Natural killer cell treated with Interleukin-12 subunit alpha and Interleukin-12 subunit beta and Interleukin-15 and Interleukin-18, amount 100 ng/mL, for 72 hours (primary cell): ENCODE measurements around the gene SLC49A3. TPM values are rescaled to one million over a fixed set of nuclear protein-coding genes. Genes with fewer than 3 reads are reported as not detected.

Experiments used
- ATAC-seq, 2 donors: fragments of 150-1000 bp; cut with Tn5 transposase in 1 of 2; sonication (Bioruptor Pico), chemical (Tn5 transposase) in 1 of 2; 2 replicates each; pipeline ENCODE4 v1.10.0; 2021
- DNase-seq: peaks from one replicate; pipeline ENCODE4 v3.0.0; 2022; ENCODE audit warnings: low spot score
- H3K27ac Mint-ChIP-seq, 2 donors: 1 replicate in 1 of 2; 2 replicates in 1 of 2; pipeline ENCODE4 v1.8.0; 2022; ENCODE audit warnings: mixed read lengths in 2 of 2, mild to moderate bottlenecking in 1 of 2, moderate library complexity in 1 of 2
- H3K27me3 Mint-ChIP-seq, 2 donors: 1 replicate in 1 of 2; 2 replicates in 1 of 2; pipeline ENCODE4 v1.8.0; 2022; ENCODE audit warnings: mixed read lengths in 2 of 2
- H3K36me3 Mint-ChIP-seq: one replicate; pipeline ENCODE4 v1.8.0; 2022; ENCODE audit warnings: mixed read lengths
- H3K4me1 Mint-ChIP-seq, 2 donors: 1 replicate in 1 of 2; 2 replicates in 1 of 2; pipeline ENCODE4 v1.8.0; 2022; ENCODE audit warnings: low read depth in 2 of 2, mixed read lengths in 2 of 2, mild to moderate bottlenecking in 1 of 2
- H3K4me3 Mint-ChIP-seq: one replicate; pipeline ENCODE4 v1.8.0; 2022; ENCODE audit warnings: mixed read lengths
- H3K9me3 Mint-ChIP-seq: 2 replicates; pipeline ENCODE4 v1.8.0; 2022; ENCODE audit warnings: mixed read lengths
- total RNA-seq, 2 donors: library from RNA; stranded (reverse); gene quantifications; one replicate each; pipeline ENCODE4 v1.2.3, GENCODE V29; 2022

The SLC49A3 gene
- total RNA-seq, 2 donors from 2014 or later, result 10.5 to 15.9 TPM

GRCh38 chr4:657338-657833 is 31.6 kb downstream of the SLC49A3 start:
- no peak for DNase-seq
- Mint-ChIP-seq H3K27me3 (no peaks in the 10 kb centered on the region), H3K27ac (no peak overlapping the region), H3K36me3 (no peaks in the 10 kb centered on the region), H3K9me3 (no peaks in the 10 kb centered on the region), H3K4me1 (peaks cover 0 to 4% of the 10 kb centered on the region in 2 donors), H3K4me3 (no peak overlapping the region)
- ATAC-seq, result no peak

- Mint-ChIP-seq H3K27ac (no peak overlapping the region), H3K4me3 (no peak overlapping the region), H3K4me1 (peaks cover 0 to 3% of the 10 kb centered on the region in 2 donors), H3K27me3 (no peaks in the 10 kb centered on the region), H3K36me3 (no peaks in the 10 kb centered on the region), H3K9me3 (no peaks in the 10 kb centered on the region)
- DNase-seq (no peak), ATAC-seq (no peak)
These were observed 32.3 kb downstream of the SLC49A3 start for GRCh38 chr4:656436-657337.

GRCh38 chr4:655464-656151 is 33.3 kb downstream of the SLC49A3 start:
- H3K4me3 Mint-ChIP-seq, result no peak overlapping the region
- peaks cover 0 to 3% of the 10 kb centered on the region in 2 donors for H3K4me1 Mint-ChIP-seq
- no peaks in the 10 kb centered on the region for H3K36me3 Mint-ChIP-seq
- H3K27ac Mint-ChIP-seq, result no peak overlapping the region
- no peaks in the 10 kb centered on the region for H3K9me3 Mint-ChIP-seq
- no peak for ATAC-seq
- DNase-seq, result no peak
- no peaks in the 10 kb centered on the region for H3K27me3 Mint-ChIP-seq

GRCh38 chr4:654871-655463 is 34.0 kb downstream of the SLC49A3 start:
- no peak overlapping the region for H3K27ac Mint-ChIP-seq
- H3K4me3 Mint-ChIP-seq, result no peak overlapping the region
- H3K4me1 Mint-ChIP-seq, result peaks cover 0 to 3% of the 10 kb centered on the region in 2 donors
- no peak for DNase-seq
- H3K9me3 Mint-ChIP-seq, result no peaks in the 10 kb centered on the region
- ATAC-seq, result no peak
- H3K27me3 Mint-ChIP-seq, result no peaks in the 10 kb centered on the region
- H3K36me3 Mint-ChIP-seq, result no peaks in the 10 kb centered on the region

GRCh38 chr4:654503-654845 is 34.5 kb downstream of the SLC49A3 start:
- DNase-seq (no peak), ATAC-seq (no peak)
- Mint-ChIP-seq H3K27me3 (no peaks in the 10 kb centered on the region), H3K4me1 (peaks cover 0 to 3% of the 10 kb centered on the region in 2 donors), H3K27ac (no peak overlapping the region), H3K9me3 (no peaks in the 10 kb centered on the region), H3K36me3 (no peaks in the 10 kb centered on the region), H3K4me3 (no peak overlapping the region)

GRCh38 chr4:653831-654502 is 35.0 kb downstream of the SLC49A3 start:
- Mint-ChIP-seq H3K27me3 (no peaks in the 10 kb centered on the region), H3K4me3 (no peak overlapping the region), H3K27ac (no peak overlapping the region), H3K4me1 (peaks cover 0 to 3% of the 10 kb centered on the region in 2 donors), H3K9me3 (no peaks in the 10 kb centered on the region), H3K36me3 (no peaks in the 10 kb centered on the region)
- ATAC-seq (no peak), DNase-seq (no peak)

GRCh38 chr4:653080-653821 is 35.7 kb downstream of the SLC49A3 start:
- H3K4me3 Mint-ChIP-seq, result no peak overlapping the region
- no peak for ATAC-seq
- no peaks in the 10 kb centered on the region for H3K36me3 Mint-ChIP-seq
- DNase-seq, result no peak
- H3K27me3 Mint-ChIP-seq, result no peaks in the 10 kb centered on the region
- peaks cover 0 to 3% of the 10 kb centered on the region in 2 donors for H3K4me1 Mint-ChIP-seq
- H3K9me3 Mint-ChIP-seq, result no peaks in the 10 kb centered on the region
- no peak overlapping the region for H3K27ac Mint-ChIP-seq

- H3K9me3 Mint-ChIP-seq, result no peaks in the 10 kb centered on the region
- no peak for DNase-seq
- peaks cover 0 to 3% of the 10 kb centered on the region in 2 donors for H3K4me1 Mint-ChIP-seq
- ATAC-seq, result no peak
- no peak overlapping the region for H3K27ac Mint-ChIP-seq
- H3K36me3 Mint-ChIP-seq, result no peaks in the 10 kb centered on the region
- no peak overlapping the region for H3K4me3 Mint-ChIP-seq
- no peaks in the 10 kb centered on the region for H3K27me3 Mint-ChIP-seq
These were observed 36.9 kb downstream of the SLC49A3 start for GRCh38 chr4:651884-652642.

GRCh38 chr4:650951-651883 is 37.7 kb downstream of the SLC49A3 start:
- H3K36me3 Mint-ChIP-seq, result no peaks in the 10 kb centered on the region
- no peak overlapping the region for H3K4me3 Mint-ChIP-seq
- DNase-seq (no peak), ATAC-seq (no peak)
- no peak overlapping the region for H3K27ac Mint-ChIP-seq
- no peaks in the 10 kb centered on the region for H3K4me1 Mint-ChIP-seq
- no peaks in the 10 kb centered on the region for H3K9me3 Mint-ChIP-seq
- H3K27me3 Mint-ChIP-seq, result peaks cover 5 to 6% of the 10 kb centered on the region in 2 donors

- no peaks in the 10 kb centered on the region for H3K36me3 Mint-ChIP-seq
- ATAC-seq (no peak), DNase-seq (no peak)
- no peaks in the 10 kb centered on the region for H3K4me1 Mint-ChIP-seq
- no peak overlapping the region for H3K27ac Mint-ChIP-seq
- H3K27me3 Mint-ChIP-seq, result peaks cover 13 to 14% of the 10 kb centered on the region in 2 donors
- H3K9me3 Mint-ChIP-seq, result no peaks in the 10 kb centered on the region
- H3K4me3 Mint-ChIP-seq, result no peak overlapping the region
These were observed 38.5 kb downstream of the SLC49A3 start for GRCh38 chr4:650461-650860.

- no peak for ATAC-seq
- no peak overlapping the region for H3K27ac Mint-ChIP-seq
- DNase-seq, result no peak
- H3K36me3 Mint-ChIP-seq, result no peaks in the 10 kb centered on the region
- no peaks in the 10 kb centered on the region for H3K4me1 Mint-ChIP-seq
- H3K9me3 Mint-ChIP-seq, result no peaks in the 10 kb centered on the region
- H3K4me3 Mint-ChIP-seq, result no peak overlapping the region
- H3K27me3 Mint-ChIP-seq, result peaks cover 13 to 16% of the 10 kb centered on the region in 2 donors
These were observed 39.1 kb downstream of the SLC49A3 start for GRCh38 chr4:649751-650310.

- Mint-ChIP-seq H3K9me3 (no peaks in the 10 kb centered on the region), H3K4me1 (no peaks in the 10 kb centered on the region), H3K4me3 (no peak overlapping the region), H3K27me3 (peaks cover 13 to 16% of the 10 kb centered on the region in 2 donors), H3K36me3 (no peaks in the 10 kb centered on the region), H3K27ac (no peak overlapping the region)
- no peak for ATAC-seq
- no peak for DNase-seq
These were observed 39.7 kb downstream of the SLC49A3 start for GRCh38 chr4:649293-649625.
